ENCODE measurements around the gene CACNB3. TPM values are rescaled to one million over a fixed set of nuclear protein-coding genes. Genes with fewer than 3 reads are reported as not detected.

Gene CACNB3
- total RNA-seq, 4 donors from 2014 or later: 1.2 to 5.7 (median 2.7) TPM

DNA sequence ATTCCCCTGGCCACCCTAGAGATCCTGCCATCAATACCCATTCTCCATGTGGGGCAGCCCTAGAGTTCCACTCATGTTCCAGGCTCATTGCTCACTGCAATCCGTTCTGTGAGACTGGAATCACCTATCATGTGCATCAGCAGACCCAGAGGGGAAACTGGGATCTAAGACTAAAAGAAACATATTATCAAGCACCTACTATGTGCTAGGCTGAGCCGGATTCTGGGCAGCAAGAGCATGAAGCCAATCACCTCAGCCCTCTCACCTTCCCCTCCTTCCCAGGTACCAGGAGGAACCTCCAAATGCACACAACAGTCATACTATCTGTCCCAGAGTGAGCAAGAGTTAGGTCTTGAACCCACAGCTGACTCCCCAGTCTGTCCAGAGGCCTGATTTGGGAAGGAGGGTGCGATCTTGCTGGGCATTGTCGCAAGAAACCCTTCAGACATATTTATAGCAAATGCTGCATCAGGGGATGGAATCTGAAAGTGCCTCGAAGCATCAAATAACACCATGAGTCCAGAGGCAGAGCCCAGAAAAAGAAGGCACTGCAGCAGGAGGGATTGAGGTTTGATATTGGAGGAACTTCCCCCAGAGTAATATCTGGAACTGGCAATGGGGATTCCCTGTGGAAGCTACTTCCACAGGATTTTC is 6.7 kb upstream of the CACNB3 start:
- H3K4me3 ChIP-seq: no peak overlapping the region
- no peaks in the 10 kb centered on the region for H3K36me3 ChIP-seq
- no peak overlapping the region for H3K27ac ChIP-seq
- H3K9me3 ChIP-seq: no peaks in the 10 kb centered on the region
- in situ Hi-C loops (cut with MboI; ENCODE audit: low sequenced_read_pairs in 4 of 4) (no loop called here), intact Hi-C loops (cut with DNase I; ENCODE audit: low total_unique reads) (loop anchor here (10.0 kb wide), 2 partner anchors 457 to 617 kb away; partner anchors contain the start of gene ZNF641)
- TF ChIP-seq POLR2A (IDR thresholded peaks at IDR 0.05) (no peak), CTCF (IDR thresholded peaks at IDR 0.05 in 4 of 5, conservative IDR thresholded peaks at IDR 0.05 in 1 of 5) (no peak)
- ATAC-seq (no peak), DNase-seq (no peak)
- H3K4me1 ChIP-seq: peaks cover 9 to 16% of the 10 kb centered on the region in 2 donors
- H3K27me3 ChIP-seq: no peaks in the 10 kb centered on the region

- intact Hi-C loops (cut with DNase I; ENCODE audit: low total_unique reads): loop anchor here (10.0 kb wide), 2 partner anchors 458 to 618 kb away; partner anchors contain the start of gene ZNF641
Observed at GRCh38 chr12:48812389-48812788, 5.9 kb upstream of the CACNB3 start.

GRCh38 chr12:48813465-48814261 is 4.6 kb upstream of the CACNB3 start:
- DNase-seq: no peak
- in situ Hi-C loops (cut with MboI; ENCODE audit: low sequenced_read_pairs in 4 of 4): no loop called here
- no peaks in the 10 kb centered on the region for H3K36me3 ChIP-seq
- no peaks in the 10 kb centered on the region for H3K9me3 ChIP-seq
- peaks cover 14 to 27% of the 10 kb centered on the region in 2 donors for H3K4me1 ChIP-seq
- ATAC-seq: no peak
- H3K27ac ChIP-seq: peak overlapping the region; percentile 79 to 85 (median 80)
- peak overlapping the region; percentile 78 to 87 (median 82) for H3K4me3 ChIP-seq
- peaks cover under 1 to 15% (median 13%) of the 10 kb centered on the region in 3 donors for H3K27me3 ChIP-seq
- no peak for TF ChIP-seq CTCF (IDR thresholded peaks at IDR 0.05 in 4 of 5, conservative IDR thresholded peaks at IDR 0.05 in 1 of 5)
- no peak for TF ChIP-seq POLR2A (IDR thresholded peaks at IDR 0.05)
- intact Hi-C loops (cut with DNase I; ENCODE audit: low total_unique reads): loop anchor here (10.0 kb wide), 2 partner anchors 459 to 619 kb away; partner anchors contain the start of gene ZNF641

More at GRCh38 chr12:48812389-48812788, 5.9 kb upstream of the CACNB3 start:
- Histone ChIP-seq H3K4me1 (peaks cover 9 to 16% of the 10 kb centered on the region in 2 donors), H3K27ac (no peak overlapping the region), H3K36me3 (no peaks in the 10 kb centered on the region), H3K4me3 (no peak overlapping the region), H3K27me3 (peaks cover 0 to 3% (median under 1%) of the 10 kb centered on the region in 3 donors), H3K9me3 (no peaks in the 10 kb centered on the region)
- in situ Hi-C loops (cut with MboI; ENCODE audit: low sequenced_read_pairs in 4 of 4): no loop called here
- DNase-seq (no peak), ATAC-seq (no peak)
- TF ChIP-seq POLR2A (IDR thresholded peaks at IDR 0.05) (no peak), CTCF (IDR thresholded peaks at IDR 0.05 in 4 of 5, conservative IDR thresholded peaks at IDR 0.05 in 1 of 5) (no peak)

DNA sequence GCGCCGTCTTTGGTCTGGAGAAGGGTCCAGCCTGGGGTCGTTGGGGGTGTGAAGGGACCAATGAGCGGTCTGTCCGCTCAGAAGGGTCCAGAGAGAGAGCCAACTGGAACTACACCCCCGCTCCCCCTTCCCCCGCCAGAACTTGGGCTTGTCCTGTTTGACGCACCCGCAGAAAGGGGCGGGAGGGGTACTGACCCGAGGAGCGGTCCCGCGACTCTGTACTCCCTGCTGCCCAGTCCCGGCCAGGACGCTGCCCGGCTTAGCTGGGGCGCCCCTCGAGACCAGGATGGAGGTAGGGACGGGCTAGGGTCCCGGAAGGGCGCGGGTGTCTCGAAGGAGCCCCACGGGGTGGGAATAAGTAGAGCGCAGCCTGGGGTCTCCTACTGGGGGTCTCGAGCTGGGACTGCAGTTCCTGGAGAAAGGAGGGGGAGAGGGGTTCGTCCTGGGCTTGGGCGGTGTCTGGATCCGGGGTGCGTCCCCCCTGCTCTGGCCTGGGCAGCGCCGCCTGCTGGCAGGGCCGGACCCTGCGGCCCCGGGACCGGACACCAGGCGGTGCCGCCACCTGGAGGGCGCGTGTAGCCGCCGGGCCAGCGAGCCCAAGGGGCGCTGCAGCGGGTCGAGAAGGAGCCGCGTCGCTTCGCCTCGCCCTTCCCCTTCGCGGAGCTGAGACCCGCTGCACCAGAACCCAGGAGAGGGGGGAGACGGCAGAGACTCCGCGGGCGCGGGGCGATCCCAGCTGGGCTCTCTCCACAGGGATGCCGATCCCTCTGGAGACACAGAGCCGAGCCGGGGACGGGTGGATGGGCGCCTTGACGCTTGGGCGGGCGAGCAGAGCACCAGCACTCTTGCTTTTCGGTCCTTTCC is 3.8 kb upstream of the CACNB3 start:
- in situ Hi-C loops (cut with MboI; ENCODE audit: low sequenced_read_pairs in 4 of 4): no loop called here
- Histone ChIP-seq H3K36me3 (no peaks in the 10 kb centered on the region), H3K9me3 (no peaks in the 10 kb centered on the region), H3K27me3 (peaks cover 6 to 24% (median 19%) of the 10 kb centered on the region in 3 donors), H3K27ac (peak overlapping the region; percentile 79 to 85 (median 80)), H3K4me1 (peaks cover 21 to 33% of the 10 kb centered on the region in 2 donors), H3K4me3 (peak overlapping the region; percentile 78 to 87 (median 82))
- intact Hi-C loops (cut with DNase I; ENCODE audit: low total_unique reads): loop anchor here (10.0 kb wide), 2 partner anchors 460 to 620 kb away; partner anchors contain the start of gene ZNF641
- DNase-seq: peak; percentile 49 to 69
- peak; percentile 81 to 84 for ATAC-seq
- TF ChIP-seq CTCF (IDR thresholded peaks at IDR 0.05 in 4 of 5, conservative IDR thresholded peaks at IDR 0.05 in 1 of 5) (peak; percentile 90 to 100 (median 95)), POLR2A (IDR thresholded peaks at IDR 0.05) (peak in 1 of 2 donors; percentile 54)
